ENCODE data around the gene BCAS3. TPM values are rescaled to one million over a fixed set of nuclear protein-coding genes. Genes with fewer than 3 reads are reported as not detected.

The BCAS3 gene
- total RNA-seq, 2 donors from 2014 or later: 12.0 to 15.6 TPM

DNA sequence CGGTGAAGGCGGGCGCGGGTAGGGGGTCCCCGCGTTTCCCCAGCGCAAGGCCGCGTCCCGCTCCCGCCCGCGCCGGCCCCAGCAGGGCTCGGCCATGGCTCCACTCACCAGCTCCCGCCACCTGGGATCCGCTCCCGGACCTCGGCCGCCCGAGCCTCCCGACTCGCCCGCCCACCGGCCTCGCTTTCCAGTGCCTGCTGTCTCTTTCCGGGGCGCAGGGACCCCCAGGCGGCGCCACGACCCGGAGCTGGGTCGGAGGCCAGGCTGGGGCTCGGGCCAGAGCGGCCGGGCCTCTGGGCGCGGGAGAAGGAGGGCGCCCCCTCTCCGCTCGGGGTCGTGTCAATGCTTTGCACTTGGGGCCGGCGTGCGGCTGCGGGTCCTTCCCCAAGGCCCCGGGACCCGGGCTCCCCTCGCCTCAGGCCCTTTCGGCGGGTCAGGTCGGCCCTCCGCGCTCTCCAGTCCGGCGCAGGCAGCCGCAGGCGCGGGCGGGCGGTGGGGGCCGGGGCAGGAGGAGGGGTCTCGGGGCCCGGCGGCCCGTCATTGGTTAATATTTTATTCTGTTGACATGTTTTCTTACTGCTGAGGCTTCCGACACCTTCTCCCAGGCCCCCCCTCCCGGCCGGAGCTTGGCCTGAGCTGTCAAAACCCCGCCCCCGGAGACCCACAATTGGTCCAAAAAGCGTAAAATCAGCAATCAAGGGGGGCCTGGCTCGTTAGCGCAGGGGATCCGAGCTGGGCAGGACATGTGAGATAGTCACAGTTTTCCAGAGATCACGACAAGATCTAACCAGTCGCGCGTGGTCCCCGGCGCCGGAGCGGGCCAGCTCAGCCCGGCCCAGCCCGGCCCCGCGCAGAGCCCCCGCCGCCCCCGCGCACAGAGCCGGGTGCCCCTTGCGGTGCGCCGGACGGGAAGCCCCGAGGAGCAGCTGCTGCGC lies 721.7 kb downstream of the BCAS3 start, which contains the start of gene TBX2:
Gene TBX2, plus strand, starts transcription at position 713 of the 935 bp plus-strand sequence. CDS start 334 bp downstream, outside the sequence.
- Histone ChIP-seq H3K9me3 (no peaks in the 10 kb centered on the region), H3K27me3 (peaks cover 26 to 61% of the 10 kb centered on the region in 2 donors), H3K27ac (peak within 1 kb of the TSS; percentile 78 to 80), H3K36me3 (no peaks in the 10 kb centered on the region), H3K4me1 (peaks cover 0 to 68% of the 10 kb centered on the region in 2 donors), H3K4me3 (peak within 1 kb of the TSS; percentile 51 to 61)
- TF ChIP-seq, protein P1, sequence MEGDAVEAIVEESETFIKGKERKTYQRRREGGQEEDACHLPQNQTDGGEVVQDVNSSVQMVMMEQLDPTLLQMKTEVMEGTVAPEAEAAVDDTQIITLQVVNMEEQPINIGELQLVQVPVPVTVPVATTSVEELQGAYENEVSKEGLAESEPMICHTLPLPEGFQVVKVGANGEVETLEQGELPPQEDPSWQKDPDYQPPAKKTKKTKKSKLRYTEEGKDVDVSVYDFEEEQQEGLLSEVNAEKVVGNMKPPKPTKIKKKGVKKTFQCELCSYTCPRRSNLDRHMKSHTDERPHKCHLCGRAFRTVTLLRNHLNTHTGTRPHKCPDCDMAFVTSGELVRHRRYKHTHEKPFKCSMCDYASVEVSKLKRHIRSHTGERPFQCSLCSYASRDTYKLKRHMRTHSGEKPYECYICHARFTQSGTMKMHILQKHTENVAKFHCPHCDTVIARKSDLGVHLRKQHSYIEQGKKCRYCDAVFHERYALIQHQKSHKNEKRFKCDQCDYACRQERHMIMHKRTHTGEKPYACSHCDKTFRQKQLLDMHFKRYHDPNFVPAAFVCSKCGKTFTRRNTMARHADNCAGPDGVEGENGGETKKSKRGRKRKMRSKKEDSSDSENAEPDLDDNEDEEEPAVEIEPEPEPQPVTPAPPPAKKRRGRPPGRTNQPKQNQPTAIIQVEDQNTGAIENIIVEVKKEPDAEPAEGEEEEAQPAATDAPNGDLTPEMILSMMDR (IDR thresholded peaks at IDR 0.05): no peak
- DNase-seq (ENCODE audit: low spot score): peak; percentile 84

DNA sequence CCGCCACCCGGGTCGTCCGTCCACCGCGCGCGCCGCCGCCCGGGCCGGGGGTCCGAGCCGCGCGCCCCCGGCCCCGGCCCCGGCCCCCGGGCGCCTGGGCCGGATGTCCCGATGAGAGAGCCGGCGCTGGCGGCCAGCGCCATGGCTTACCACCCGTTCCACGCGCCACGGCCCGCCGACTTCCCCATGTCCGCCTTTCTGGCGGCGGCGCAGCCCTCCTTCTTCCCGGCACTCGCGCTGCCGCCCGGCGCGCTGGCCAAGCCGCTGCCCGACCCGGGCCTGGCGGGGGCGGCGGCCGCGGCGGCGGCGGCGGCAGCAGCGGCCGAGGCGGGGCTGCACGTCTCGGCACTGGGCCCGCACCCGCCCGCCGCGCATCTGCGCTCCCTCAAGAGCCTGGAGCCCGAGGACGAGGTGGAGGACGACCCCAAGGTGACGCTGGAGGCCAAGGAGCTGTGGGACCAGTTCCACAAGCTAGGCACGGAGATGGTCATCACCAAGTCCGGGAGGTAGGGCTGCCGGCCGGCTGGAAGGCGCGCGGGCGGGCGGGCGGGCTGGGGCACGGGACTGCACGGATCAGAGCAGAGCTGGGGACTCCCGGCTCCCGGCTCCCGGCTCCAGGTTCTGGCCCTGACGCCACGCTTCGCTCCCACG lies 722.5 kb downstream of the BCAS3 start:
- peaks cover 0 to 76% of the 10 kb centered on the region in 2 donors for H3K4me1 ChIP-seq
- H3K9me3 ChIP-seq: no peaks in the 10 kb centered on the region
- peaks cover 34 to 64% of the 10 kb centered on the region in 2 donors for H3K27me3 ChIP-seq
- no peak for DNase-seq (ENCODE audit: low spot score)
- TF ChIP-seq, protein P1 (IDR thresholded peaks at IDR 0.05): no peak
- peak overlapping the region; percentile 78 to 80 for H3K27ac ChIP-seq
- peak overlapping the region; percentile 51 to 61 for H3K4me3 ChIP-seq
- H3K36me3 ChIP-seq: no peaks in the 10 kb centered on the region

DNA sequence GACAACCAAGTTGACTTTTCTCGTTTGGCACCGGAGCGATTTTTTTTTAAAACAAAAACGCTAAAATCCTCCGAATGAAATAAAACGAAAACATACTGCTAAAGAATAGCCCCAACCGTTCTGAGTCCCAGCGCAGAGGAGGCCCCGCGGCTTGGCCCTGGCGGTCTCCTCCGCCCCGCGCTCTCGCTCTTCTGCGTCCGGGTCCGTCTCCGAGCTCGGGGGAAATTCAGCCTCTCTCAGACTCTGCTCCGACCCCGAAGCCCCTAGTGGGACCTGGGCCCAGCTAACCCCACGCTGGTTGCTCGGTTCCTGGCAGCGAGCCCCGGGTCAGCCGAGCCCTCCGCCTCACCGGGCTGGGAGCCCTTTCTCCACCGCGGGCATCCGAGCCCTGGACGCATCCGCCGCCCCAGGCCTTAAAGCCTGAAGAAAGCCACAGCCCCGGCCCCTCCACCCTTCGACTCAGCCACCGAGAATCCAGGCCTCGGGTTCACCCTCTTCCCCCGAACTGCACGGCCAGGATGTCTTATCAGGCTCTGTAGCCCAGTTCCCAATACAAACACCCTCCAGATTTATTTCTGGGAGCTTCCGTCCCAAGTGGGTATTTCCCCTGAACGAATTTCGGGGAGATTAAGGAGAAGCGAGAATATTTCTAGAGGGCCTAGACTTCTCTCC lies 723.2 kb downstream of the BCAS3 start:
- Histone ChIP-seq H3K4me3 (peak overlapping the region; percentile 51 to 61), H3K27me3 (peaks cover 34 to 64% of the 10 kb centered on the region in 2 donors)
- no peak for DNase-seq (ENCODE audit: low spot score)

DNA sequence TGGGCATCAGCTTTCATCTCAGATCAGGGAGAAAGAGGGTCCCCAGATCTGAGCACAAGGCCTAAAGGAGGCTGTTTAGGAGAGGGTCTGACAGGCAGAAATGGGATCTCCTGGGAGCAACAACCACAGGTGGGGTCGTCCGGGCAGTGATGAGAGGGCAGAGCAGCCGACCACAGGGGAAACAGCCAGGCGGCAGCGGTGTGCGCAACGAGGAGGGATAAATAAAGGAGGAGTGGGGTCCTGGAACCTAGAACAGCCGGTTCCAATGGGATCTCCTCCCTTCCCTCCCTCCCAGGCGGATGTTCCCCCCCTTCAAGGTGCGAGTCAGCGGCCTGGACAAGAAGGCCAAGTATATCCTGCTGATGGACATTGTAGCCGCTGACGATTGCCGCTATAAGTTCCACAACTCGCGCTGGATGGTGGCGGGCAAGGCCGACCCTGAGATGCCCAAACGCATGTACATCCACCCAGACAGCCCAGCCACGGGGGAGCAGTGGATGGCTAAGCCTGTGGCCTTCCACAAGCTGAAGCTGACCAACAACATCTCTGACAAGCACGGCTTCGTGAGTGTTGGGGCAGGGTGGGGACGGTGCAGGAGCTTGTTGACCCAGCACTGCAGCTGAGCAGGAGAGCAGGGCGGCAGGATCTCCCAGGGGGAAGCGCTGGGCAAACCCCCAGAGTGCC lies 723.9 kb downstream of the BCAS3 start:
- H3K36me3 ChIP-seq: no peaks in the 10 kb centered on the region
- peak overlapping the region; percentile 78 to 80 for H3K27ac ChIP-seq
- DNase-seq (ENCODE audit: low spot score): no peak
- H3K4me3 ChIP-seq: peak overlapping the region; percentile 51 to 61
- H3K4me1 ChIP-seq: peaks cover 0 to 69% of the 10 kb centered on the region in 2 donors
- peaks cover 27 to 58% of the 10 kb centered on the region in 2 donors for H3K27me3 ChIP-seq
- H3K9me3 ChIP-seq: no peaks in the 10 kb centered on the region
- TF ChIP-seq, protein P1 (IDR thresholded peaks at IDR 0.05): no peak

More for the DNA sequence above, 723.2 kb downstream of the BCAS3 start:
- Histone ChIP-seq H3K9me3 (no peaks in the 10 kb centered on the region), H3K27ac (peak overlapping the region; percentile 78 to 80), H3K36me3 (no peaks in the 10 kb centered on the region), H3K4me1 (peaks cover 0 to 74% of the 10 kb centered on the region in 2 donors)
- TF ChIP-seq, protein P1 (IDR thresholded peaks at IDR 0.05): no peak

DNA sequence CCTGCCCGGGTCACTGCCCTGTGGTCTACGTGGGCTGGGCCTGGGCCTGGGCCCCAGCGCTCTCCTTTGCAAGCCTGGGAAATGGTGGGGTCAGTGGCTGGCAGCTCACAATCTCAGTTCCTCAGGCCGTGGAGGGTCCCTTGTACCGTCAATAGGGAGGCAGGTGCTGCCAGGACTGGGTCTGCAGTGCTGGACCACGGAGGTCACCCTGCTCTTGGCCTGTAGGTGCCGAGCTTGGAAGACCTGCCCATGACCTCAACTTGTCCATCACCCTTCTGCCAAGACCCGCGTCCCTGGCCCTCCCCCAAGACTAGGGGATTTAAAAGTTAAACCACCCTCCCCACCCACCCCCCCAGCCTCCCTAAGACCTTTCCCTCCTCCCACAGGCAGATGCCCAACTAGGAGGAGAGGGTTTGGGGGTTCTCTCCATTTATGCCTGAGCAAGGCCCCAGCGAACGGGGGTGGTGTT lies 724.5 kb downstream of the BCAS3 start:
- DNase-seq (ENCODE audit: low spot score): no peak
- no peaks in the 10 kb centered on the region for H3K36me3 ChIP-seq
- peak overlapping the region in 1 of 2 donors; percentile 61 for H3K4me3 ChIP-seq
- peak overlapping the region; percentile 30 to 78 for H3K27ac ChIP-seq
- H3K4me1 ChIP-seq: peaks cover 0 to 64% of the 10 kb centered on the region in 2 donors
- no peaks in the 10 kb centered on the region for H3K9me3 ChIP-seq
- H3K27me3 ChIP-seq: peaks cover 24 to 52% of the 10 kb centered on the region in 2 donors
- TF ChIP-seq, protein P1 (IDR thresholded peaks at IDR 0.05): no peak
